ENCODE data around the gene TRIP10.
"Not testable (repeated sequence)": the region's sequence is repeated elsewhere in the genome, so short reads cannot be mapped to it uniquely, and the experiment has no call there.

TRIP10 gene

DNA sequence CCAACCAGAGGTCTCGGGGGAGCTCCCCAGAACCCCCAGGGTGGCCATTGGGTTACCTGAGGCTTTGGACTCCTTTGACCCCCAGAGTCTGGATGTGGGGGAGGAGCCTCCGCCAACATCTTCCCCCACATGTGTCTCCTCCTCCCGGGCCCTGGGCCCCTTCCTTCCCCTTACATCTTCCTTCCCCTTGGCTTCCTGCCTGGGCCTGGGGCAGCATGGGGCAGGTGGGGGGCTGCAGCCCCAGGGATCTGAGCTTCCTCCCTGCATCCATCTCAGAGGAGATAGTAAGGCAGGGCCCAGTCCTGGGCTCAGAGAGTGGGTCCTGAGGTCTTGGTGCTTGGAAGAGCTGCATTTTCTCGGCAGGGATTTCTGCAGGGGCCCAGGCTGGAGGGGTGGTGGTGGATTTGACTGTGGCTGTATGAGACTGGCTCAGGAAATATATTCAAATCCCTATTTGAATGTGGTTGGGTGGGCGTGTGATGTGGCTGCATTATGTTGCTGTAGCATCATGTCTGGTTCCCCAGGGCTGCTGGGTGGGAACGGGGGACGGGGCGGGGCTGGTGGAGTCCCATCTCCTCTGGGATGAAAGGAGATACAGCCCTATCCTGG, 33.9 kb downstream of the TRIP10 start:
- peaks cover 49% of the 10 kb centered on the region for H3K36me3 Mint-ChIP-seq

DNA sequence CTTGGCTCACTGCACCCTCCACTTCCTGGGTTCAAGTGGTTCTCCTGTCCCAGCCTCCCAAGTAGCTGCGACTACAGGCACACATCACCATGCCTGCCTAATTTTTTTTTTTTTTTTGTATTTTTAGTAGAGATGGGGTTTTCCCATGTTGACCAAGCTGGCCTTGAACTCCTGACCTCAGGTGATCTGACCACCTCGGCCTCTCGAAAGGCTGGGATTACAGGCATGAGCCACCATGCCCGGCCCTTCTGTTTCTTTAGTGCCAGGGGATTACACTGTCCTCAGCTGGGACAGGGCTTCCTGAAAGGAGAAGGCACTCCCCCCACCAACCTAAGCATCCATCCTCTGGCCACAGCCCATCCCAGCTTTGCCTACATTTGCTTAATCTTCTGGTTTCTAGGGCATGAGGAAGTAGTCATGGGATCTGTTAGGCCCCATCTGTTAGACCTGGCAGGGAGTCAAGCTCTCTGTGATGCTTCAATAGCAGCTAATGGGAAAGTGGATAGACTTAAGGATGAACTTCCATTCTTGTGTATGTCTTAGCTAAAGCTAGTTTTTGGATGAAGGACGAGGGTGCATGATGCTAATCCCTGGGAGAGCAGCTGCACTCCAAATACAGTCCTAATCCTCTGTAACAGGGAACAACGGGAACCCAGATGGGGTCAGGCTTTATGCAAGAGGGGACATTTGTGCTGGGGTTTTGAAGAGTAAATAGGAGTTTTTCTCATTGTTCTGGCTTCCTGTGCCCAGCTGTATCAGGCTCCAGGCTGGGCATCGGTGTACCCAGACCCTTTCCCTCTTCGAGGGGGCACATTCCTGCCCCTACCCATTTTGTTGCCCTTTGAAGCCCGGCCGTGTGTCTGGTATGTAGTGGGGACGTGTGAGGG, 35.6 kb downstream of the TRIP10 start:
- no peak for ATAC-seq
- H3K27ac Mint-ChIP-seq, result peak overlapping the region; percentile 45
- H3K4me3 Mint-ChIP-seq, result peak overlapping the region; percentile 99
- peaks cover 61% of the 10 kb centered on the region for H3K4me1 Mint-ChIP-seq
- H3K9me3 Mint-ChIP-seq, result peaks cover 3% of the 10 kb centered on the region
- peaks cover 50% of the 10 kb centered on the region for H3K36me3 Mint-ChIP-seq
- DNase-seq (ENCODE audit: low spot score in 2 of 2), result no peak

More for the DNA sequence above, 33.9 kb downstream of the TRIP10 start:
- peaks cover 3% of the 10 kb centered on the region for H3K9me3 Mint-ChIP-seq
- ATAC-seq, result peak; percentile 64
- H3K4me3 Mint-ChIP-seq, result peak overlapping the region; percentile 99
- H3K4me1 Mint-ChIP-seq, result peaks cover 65% of the 10 kb centered on the region
- H3K27ac Mint-ChIP-seq, result peak overlapping the region; percentile 98
- peak; percentile 35 to 80 for DNase-seq (ENCODE audit: low spot score in 2 of 2)

- not testable (repeated sequence) for H3K27ac Mint-ChIP-seq; H3K4me3 Mint-ChIP-seq; H3K9me3 Mint-ChIP-seq; DNase-seq (ENCODE audit: low spot score in 2 of 2); ATAC-seq
- Mint-ChIP-seq H3K4me1 (peaks cover 62% of the 10 kb centered on the region), H3K36me3 (peaks cover 59% of the 10 kb centered on the region)
Observed at GRCh38 chr19:6776045-6776444, 36.6 kb downstream of the TRIP10 start.

DNA sequence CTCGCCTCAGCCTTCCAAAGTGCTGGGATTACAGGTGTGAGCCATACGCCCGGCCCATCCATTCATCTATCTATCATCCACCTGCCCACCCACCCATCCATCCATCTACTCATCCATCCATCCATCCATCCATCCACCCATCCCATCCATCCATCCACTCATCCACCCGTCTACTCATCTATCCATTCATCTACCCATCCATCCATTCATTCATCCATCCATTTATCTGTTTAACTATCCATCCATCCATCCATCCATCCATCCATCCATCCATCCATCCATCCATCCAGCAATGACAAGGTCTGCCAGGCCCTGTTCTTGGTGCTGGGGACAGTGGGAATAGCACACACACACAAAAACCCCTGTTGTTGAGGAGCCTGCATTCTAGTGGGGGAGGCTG, 37.5 kb downstream of the TRIP10 start:
- ATAC-seq (no peak), DNase-seq (ENCODE audit: low spot score in 2 of 2) (no peak)
- Mint-ChIP-seq H3K36me3 (peaks cover 69% of the 10 kb centered on the region), H3K4me1 (peaks cover 61% of the 10 kb centered on the region), H3K4me3 (peak overlapping the region; percentile 2), H3K9me3 (peaks cover 3% of the 10 kb centered on the region), H3K27ac (peak overlapping the region; percentile 72)

- DNase-seq (ENCODE audit: low spot score in 2 of 2), result no peak
- Mint-ChIP-seq H3K9me3 (peaks cover 3% of the 10 kb centered on the region), H3K27ac (peak overlapping the region; percentile 72), H3K4me1 (peaks cover 57% of the 10 kb centered on the region), H3K36me3 (peaks cover 70% of the 10 kb centered on the region), H3K4me3 (peak overlapping the region; percentile 2)
- ATAC-seq, result no peak
Observed at GRCh38 chr19:6777434-6777833, 38.0 kb downstream of the TRIP10 start.

DNA sequence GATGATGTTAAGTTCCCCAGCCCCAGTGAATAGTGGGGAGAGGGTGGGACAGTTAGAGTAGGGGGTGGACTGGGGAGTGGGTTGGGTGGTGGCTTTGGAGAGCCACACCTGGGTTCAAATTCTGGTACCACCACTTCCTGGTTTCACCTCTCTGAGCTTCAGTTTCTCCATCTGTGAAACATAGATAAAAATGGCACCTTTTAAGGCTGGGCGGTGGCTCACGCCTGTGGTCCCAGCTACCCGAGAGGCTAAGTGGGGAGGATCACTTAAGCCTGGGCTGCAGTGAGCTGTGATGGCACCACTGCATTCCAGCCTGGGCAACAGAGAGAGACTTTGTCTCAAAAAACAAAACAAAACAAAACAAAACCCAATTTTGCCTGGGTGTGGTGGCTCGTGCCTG, 38.9 kb downstream of the TRIP10 start:
- DNase-seq (ENCODE audit: low spot score in 2 of 2), result no peak
- peaks cover 77% of the 10 kb centered on the region for H3K36me3 Mint-ChIP-seq
- peaks cover 54% of the 10 kb centered on the region for H3K4me1 Mint-ChIP-seq
- H3K27ac Mint-ChIP-seq, result peak overlapping the region; percentile 72
- H3K9me3 Mint-ChIP-seq, result peaks cover 3% of the 10 kb centered on the region
- ATAC-seq, result no peak
- no peak overlapping the region for H3K4me3 Mint-ChIP-seq

GRCh38 chr19:6779206-6779605, 39.7 kb downstream of the TRIP10 start:
- ATAC-seq (no peak), DNase-seq (ENCODE audit: low spot score in 2 of 2) (no peak)
- H3K9me3 Mint-ChIP-seq, result peaks cover 3% of the 10 kb centered on the region
- peaks cover 48% of the 10 kb centered on the region for H3K4me1 Mint-ChIP-seq
- H3K36me3 Mint-ChIP-seq, result peaks cover 76% of the 10 kb centered on the region
- no peak overlapping the region for H3K27ac Mint-ChIP-seq
- no peak overlapping the region for H3K4me3 Mint-ChIP-seq

GRCh38 chr19:6787393-6787792, 47.9 kb downstream of the TRIP10 start:
- peaks cover 74% of the 10 kb centered on the region for H3K36me3 Mint-ChIP-seq
- no peak for DNase-seq (ENCODE audit: low spot score in 2 of 2)
- H3K9me3 Mint-ChIP-seq, result no peaks in the 10 kb centered on the region
- ATAC-seq, result no peak
- peaks cover 50% of the 10 kb centered on the region for H3K4me1 Mint-ChIP-seq
- no peak overlapping the region for H3K4me3 Mint-ChIP-seq
- H3K27ac Mint-ChIP-seq, result no peak overlapping the region

DNA sequence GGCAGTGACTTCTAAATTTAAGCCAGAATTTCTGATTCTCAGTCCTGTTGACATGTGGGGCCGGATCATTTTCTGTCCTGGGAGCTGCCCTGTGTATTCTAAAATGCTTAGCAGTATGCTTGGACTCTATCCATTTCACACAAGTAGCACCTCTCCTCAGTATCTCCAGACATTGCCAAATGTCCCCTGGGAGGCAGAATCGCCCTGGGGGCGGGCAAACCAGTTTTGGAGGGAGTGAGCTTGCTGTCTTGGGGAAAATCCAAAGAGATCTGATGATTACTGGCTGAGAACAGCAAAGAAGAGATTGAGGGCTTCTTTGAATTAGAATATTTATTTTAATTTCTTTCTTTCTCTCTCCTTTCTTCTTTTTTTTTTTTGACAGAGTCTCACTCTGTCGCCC, 49.4 kb downstream of the TRIP10 start:
- Mint-ChIP-seq H3K4me1 (peaks cover 55% of the 10 kb centered on the region), H3K4me3 (no peak overlapping the region), H3K36me3 (peaks cover 70% of the 10 kb centered on the region), H3K9me3 (no peaks in the 10 kb centered on the region), H3K27ac (peak overlapping the region; percentile 67)
- ATAC-seq (no peak), DNase-seq (ENCODE audit: low spot score in 2 of 2) (no peak)

- DNase-seq (ENCODE audit: low spot score in 2 of 2), result no peak
- peaks cover 4% of the 10 kb centered on the region for H3K9me3 Mint-ChIP-seq
- H3K27ac Mint-ChIP-seq, result peak overlapping the region; percentile 67
- H3K4me3 Mint-ChIP-seq, result no peak overlapping the region
- peaks cover 63% of the 10 kb centered on the region for H3K4me1 Mint-ChIP-seq
- ATAC-seq, result no peak
- H3K36me3 Mint-ChIP-seq, result peaks cover 60% of the 10 kb centered on the region
Observed at GRCh38 chr19:6790194-6791128, 51.0 kb downstream of the TRIP10 start.

GRCh38 chr19:6791237-6791636, 51.8 kb downstream of the TRIP10 start:
- DNase-seq (ENCODE audit: low spot score in 2 of 2) (no peak), ATAC-seq (no peak)
- peak overlapping the region; percentile 86 for H3K27ac Mint-ChIP-seq
- H3K9me3 Mint-ChIP-seq, result peaks cover 4% of the 10 kb centered on the region
- H3K36me3 Mint-ChIP-seq, result peaks cover 57% of the 10 kb centered on the region
- H3K4me1 Mint-ChIP-seq, result peaks cover 65% of the 10 kb centered on the region
- H3K4me3 Mint-ChIP-seq, result no peak overlapping the region

DNA sequence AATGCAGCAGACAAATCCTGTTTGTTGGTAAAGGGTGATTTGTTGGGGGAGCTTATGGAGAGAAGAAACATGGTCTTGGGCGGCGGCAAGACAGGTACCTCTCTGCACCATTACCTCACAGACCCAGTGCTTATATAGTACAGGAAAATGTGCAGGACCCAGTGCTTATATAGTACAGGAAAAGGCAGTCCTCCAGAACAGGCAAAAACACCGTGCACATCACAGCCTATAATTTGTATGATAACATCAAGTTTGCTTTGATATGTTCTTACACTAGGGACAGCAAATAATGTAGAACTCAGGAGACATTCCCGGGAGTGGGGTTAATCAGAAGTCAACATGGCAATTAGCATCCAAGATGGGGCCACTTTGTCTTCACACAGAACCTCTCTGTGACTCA, 53.9 kb downstream of the TRIP10 start:
- Mint-ChIP-seq H3K9me3 (peaks cover 4% of the 10 kb centered on the region), H3K4me1 (peaks cover 75% of the 10 kb centered on the region)
- no peak for ATAC-seq

DNA sequence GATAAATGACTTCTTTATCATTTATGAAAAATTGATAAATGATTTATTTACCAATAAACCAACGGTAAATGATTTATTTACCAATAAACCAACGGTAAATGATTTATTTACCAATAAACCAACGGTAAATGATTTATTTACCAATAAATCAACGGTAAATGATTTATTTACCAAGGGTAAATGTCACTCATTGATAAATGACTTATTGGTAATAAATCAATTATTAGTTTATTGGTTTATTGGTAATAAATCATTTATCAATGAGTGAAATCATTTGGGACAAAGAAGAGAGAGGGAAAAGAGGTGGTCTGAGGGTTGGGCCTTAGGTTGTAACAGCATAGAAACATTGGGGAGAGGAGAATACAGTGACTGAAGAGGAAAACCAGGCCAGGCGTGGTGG, 54.5 kb downstream of the TRIP10 start:
- Mint-ChIP-seq H3K9me3 (peaks cover 4% of the 10 kb centered on the region), H3K36me3 (peaks cover 41% of the 10 kb centered on the region)

More for the DNA sequence above, 53.9 kb downstream of the TRIP10 start:
- DNase-seq (ENCODE audit: low spot score in 2 of 2), result no peak
- peak overlapping the region; percentile 86 for H3K27ac Mint-ChIP-seq
- no peak overlapping the region for H3K4me3 Mint-ChIP-seq
- H3K36me3 Mint-ChIP-seq, result peaks cover 44% of the 10 kb centered on the region

GRCh38 chr19:6794686-6795431, 55.4 kb downstream of the TRIP10 start:
- no peak for DNase-seq (ENCODE audit: low spot score in 2 of 2)
- H3K27ac Mint-ChIP-seq, result peak overlapping the region; percentile 27
- peaks cover 41% of the 10 kb centered on the region for H3K36me3 Mint-ChIP-seq
- peaks cover 4% of the 10 kb centered on the region for H3K9me3 Mint-ChIP-seq
- peaks cover 75% of the 10 kb centered on the region for H3K4me1 Mint-ChIP-seq
- H3K4me3 Mint-ChIP-seq, result no peak overlapping the region
- ATAC-seq, result no peak

More for the DNA sequence above, 54.5 kb downstream of the TRIP10 start:
- DNase-seq (ENCODE audit: low spot score in 2 of 2) (no peak), ATAC-seq (no peak)
- Mint-ChIP-seq H3K4me1 (peaks cover 73% of the 10 kb centered on the region), H3K4me3 (no peak overlapping the region), H3K27ac (peak overlapping the region; percentile 27)

Data from stimulated activated effector memory CD8-positive, alpha-beta T cell treated with anti-CD3 and anti-CD28 coated beads, Interleukin-12 subunit alpha, Interleukin-12 subunit beta, amount 100 ng/mL, for 72 hours (primary cell).